Measurements from ENCODE around the gene VSTM2B.

VSTM2B gene

DNA sequence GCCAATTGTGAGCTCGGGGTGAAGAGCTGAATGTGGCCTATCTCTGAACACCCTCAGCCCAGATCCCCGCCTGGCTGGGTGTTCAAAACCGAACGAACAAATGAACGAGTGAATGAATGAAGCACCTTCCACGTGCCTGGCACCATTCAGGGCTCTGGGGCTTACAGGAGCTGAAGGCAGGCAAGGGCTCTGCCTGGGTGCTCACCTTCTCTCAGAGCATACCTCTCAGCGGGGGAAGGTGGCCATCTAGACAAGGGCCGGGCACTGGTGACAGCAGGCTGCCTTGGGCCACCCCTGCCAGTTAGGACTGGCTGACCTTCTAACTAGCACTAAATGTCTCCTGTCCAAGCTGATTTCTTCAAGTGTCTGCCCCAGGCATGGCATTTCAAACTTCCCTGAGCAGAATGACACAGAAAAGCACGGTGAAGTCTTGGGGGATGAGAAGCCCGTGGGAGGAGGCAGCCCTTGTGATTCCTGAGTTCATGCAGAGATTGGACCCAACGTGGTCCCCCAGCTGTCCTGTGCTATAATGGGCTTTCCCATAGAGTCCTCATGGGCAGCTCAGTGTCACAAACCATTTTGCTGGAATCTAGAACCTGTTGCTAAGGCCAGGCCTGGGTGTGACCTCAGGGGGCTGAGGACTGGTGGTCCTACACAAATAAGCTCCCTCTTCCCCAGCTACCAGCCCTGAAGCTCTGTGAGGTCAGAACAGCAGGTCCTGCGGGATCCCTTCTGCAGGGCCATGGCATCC lies 27.9 kb upstream of the VSTM2B start:
- DNase-seq, result no peak

DNA sequence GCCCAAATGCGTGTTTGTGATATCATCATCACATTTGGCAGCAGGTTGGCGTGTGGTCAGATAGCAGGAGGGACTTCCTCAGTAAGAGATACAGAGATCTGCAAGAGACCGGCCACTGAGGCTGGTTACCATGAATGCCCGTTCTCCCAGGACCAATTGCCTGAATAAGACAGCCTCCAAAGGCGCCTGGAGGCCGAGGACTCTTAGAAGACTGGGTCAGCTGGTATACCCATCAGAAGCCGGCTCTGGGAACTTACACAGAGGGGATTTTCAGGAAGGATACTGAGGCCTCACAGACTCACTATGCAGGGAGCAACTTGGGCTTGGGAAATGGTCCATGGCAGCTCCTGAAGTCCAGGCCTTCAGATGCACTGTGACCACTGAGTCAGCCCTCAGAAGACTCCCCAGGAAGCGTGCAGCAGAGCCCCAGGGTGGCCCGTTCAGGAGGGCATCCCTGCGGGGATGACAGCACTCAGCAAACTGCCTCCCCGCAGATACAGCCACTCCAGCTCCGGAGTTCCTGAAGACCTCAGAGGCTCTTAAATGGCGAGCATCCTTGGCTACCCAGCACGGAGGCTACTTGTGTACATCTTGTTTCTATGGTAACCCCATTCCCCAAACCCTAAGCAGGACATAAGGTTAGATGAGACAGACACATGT lies 26.4 kb upstream of the VSTM2B start:
- DNase-seq, result no peak

DNA sequence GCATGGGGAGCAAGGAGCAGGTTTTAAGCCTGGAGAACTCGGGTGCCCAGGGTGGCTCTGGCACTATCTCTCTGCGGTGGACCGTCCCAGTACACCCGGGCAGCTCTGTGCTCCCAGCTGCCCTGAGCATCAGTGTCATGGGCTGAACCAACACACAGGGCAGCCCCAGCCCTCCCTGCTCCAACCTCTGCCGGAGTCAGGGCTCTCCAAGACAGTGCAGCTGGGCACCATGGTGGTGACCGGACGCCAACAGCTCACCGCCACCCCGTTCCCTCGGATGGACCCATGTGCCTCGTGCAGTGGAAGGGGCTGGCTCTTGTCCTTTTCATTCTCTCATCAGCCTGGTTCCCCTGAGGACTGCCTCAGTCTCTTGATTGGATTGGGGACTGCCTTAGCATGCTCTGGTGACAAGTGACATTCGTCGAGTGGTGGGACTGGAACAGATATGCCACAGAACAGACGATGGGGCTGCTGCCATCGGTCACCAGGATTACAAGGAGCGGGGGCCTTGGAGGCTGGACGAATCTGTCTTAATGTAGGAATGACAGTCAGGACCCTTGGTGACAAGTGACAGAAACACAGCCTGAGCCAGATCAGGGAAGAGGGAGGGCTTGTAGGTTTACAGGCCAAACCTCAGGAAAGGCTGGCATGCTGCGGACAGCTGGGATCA lies 25.7 kb upstream of the VSTM2B start:
- DNase-seq, result no peak

- no peak for DNase-seq
Observed at GRCh38 chr19:29501816-29502580, 23.8 kb upstream of the VSTM2B start.

DNA sequence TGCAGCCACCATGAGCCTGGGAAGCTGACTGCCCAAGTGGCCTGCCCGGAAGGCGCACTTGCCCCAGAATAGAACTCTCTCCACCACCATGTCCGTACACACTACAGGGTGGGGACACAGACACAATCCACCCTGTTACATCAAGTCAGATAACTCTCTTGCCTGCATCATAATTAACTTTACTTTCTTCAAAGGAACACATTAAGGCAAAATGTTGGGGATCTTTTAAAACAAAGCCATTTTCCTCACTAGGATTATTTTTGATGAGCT lies 23.3 kb upstream of the VSTM2B start:
- DNase-seq, result no peak

DNA sequence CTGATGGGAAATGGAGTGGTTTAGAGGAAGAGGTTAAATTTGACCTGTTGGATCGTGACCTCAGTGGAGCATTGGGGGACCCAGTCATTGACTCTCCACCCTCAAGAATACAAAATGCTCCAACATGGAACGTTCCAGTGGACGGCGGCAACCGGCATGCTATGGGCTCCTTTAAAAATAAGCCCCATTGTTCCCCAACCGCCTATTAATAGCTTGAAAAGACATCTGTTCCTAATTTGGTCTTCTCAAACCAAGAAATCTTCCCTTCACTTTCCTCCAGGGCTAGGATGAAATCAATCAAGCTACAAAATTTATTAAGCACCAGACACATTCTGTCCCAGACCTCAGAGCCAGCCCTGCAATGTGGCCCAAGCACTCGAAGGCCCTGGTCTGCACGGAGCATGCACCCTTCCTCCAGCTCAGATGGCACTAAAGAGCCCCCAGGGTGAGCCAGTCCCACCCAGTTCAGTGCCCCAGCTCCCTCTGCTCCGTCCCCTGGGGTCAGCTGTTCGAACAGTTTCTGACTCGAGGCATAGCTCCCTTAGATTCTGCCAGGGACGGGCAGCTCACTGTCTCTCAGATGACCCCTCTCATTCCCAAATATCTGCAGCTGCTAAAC lies 22.5 kb upstream of the VSTM2B start:
- DNase-seq, result no peak

GRCh38 chr19:29503785-29504184 lies 22.0 kb upstream of the VSTM2B start:
- no peak for DNase-seq

DNA sequence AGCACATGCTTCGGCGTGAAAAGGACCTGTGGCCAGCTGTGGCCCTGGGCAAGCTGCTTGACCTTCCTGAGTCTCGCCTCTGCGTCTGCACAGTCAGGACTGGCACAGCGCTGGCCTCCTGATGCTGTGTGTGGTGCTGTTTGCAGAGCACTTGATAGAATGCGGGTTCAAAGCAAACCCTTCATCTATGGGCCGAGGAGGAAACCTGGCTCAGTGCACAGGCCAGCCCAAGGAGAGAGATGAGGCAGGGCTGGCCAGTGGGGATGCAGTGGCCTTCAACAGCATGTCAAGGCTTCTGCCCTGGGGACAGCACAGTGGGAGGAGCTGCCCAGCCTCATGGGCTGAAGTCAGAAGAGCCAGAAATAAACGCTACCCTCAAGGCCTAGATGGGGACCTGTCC lies 21.3 kb upstream of the VSTM2B start:
- DNase-seq, result no peak

DNA sequence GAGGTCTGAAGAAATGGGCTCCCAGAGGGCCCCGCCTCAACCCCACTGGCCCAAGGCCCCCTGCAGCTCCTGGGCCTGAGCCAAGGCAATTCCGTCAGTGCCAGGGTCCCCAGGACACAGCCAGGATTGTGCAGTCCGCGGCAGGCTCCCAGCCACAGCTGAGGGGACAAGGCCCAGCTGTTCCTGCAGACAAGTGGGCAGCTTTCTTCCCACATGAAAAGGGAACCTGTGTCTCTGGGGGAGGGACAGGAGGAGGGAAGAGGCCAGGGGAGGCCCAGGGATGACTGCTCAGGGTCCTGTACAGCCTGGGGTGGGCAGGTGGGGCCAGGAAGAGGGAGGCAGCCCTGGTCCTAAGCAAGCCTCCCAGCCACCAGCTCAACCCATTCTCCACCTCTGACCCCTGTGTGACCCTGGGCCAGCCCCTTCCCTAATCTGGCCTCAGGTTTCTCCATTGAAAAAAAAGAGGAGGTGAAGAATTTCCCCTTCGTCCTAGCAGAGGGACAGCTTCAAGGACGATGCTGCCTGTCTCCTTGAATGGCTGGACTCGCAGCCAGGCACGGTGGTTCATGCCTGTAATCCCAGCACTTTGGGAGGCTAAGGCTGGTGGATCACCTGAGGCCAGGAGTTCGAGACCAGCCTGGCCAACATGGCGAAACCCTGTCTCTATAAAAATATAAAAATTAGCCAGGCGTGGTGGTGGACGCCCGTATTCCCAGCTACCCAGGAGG lies 20.5 kb upstream of the VSTM2B start:
- no peak for DNase-seq

DNA sequence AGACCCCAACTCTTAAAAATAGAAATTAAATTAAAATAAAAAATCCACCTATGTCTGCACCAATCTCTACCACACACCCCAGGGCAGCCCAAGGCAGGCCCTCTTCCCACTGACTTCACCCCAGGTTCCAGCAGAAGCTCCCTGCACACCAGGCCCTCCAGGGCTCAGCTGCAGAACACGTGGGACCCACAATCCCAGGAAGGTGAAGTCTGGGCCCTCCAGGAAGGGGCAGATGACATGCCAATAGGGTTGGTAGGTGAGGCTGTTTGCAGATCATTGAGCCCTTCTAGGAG lies 19.2 kb upstream of the VSTM2B start:
- DNase-seq, result no peak

DNA sequence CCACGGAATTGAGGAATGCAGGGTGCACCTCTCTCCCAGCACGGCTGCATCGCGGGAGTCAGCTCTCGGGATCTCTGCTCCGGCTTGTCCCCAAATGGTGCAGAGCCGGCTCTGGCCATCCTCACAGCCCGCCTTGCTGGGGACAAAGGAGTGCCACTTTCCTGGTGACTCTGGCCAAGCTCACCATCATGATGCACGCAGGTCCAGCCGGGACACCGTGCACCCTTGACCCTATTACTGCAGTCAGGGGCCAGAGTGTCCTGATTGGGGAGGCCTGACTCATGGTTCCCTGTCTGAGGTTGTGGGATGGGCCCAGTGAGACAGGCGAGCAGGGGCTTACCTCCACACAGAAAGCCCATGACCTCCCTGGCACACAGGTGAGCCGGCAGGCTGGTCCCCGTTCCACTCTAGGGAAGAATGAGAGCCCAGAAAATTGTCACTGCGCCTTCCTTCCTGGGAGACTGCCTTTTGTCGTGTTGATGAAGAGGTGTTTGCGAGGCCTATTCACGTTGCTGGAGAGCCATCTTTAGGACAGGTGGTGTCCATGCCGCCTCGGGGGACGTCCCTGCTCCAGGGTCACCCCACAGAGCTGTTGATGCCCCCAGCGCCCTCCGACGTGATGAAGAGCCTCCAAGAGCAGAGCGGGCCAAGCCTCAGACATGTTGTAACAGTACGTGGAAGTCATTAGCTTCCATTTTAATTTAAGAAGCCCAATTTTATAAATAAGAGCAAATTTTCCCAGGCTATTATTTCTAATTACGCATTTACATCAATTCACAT lies 18.5 kb upstream of the VSTM2B start:
- no peak for DNase-seq

DNA sequence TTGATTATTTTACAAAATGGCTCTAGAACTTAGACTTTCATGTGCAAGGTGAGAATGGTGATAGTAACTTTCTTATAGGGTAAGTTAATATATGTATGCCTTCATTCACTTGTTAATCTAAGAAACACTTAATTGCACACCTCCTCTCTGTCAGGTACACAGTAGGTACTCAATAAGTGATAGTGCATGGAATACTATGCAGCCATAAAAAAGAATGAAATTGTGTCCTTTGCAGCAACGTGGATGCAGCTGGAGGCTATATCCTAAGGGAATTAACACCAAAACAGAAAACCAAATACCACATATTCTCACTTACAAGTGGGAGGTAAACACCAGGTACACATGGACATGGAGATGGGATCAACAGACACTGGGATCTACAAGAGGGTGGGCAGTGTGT lies 17.6 kb upstream of the VSTM2B start:
- no peak for DNase-seq

DNA sequence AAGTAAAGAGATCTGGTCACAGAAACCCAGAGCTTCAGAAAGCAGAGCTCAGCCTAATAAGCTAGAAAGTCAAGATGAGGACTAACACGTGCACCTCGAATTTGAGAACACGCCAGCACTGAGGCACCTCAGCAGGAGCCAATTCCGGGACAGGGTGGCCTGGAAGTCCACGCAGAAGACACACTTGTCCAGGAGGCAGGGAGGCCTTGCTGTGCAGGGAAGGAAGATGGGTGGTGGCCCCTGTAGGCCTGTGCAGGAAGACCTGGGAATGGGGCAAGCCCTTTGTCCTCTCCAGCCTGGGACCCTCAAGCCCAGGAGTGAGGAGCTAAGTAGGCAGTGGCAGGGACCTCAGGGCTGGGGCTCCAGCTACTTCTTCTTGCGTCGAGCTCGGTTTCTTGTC lies 16.3 kb upstream of the VSTM2B start:
- DNase-seq, result no peak

DNA sequence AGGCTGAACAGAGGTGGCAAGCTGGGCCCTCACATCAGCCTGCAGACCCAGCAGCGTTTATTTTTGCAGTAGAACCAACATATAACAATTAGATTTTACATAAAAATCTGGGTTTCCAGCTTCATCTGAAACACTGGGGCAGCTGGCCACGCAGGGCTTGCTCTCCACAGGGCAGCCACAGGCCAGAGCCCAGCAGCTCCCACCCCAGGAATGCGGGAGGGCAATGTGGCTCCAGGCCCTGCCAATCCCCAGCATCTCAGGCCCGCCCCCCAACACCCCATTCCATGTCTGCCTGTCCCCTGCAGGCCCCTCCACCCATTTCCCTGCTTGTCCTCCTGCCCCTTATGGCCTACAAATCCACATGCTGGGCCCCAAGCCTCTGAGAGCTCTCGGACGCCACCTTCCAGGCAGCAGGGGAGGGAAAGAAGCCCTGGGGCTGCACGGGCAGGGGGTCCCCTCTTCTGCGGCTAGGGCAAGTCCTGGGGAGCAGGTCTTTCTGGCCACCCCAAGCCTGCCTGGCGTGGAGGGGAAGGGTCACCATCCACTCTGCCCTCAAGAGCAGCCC lies 15.0 kb upstream of the VSTM2B start:
- DNase-seq, result no peak

DNA sequence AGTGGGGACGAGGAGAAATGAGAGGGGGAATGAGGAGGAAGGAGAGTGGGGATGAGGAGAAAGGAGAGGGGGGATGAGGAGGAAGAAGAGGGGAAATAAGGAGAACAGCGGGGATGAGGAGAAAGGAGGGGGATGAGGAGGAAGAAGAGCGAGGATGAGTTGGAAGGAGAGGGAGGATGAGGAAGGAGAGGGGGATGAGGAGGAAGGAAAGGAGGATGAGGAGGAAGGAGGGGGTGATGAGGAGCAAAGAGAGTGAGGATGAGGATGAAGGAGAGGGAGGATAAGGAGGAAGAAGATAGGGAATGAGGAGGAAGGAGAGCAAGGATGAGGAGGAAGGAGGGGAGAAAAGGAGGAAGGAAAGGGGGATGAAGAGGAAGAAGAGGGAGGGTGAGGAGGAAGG lies 14.0 kb upstream of the VSTM2B start:
- DNase-seq, result no peak

GRCh38 chr19:29512748-29513147 lies 13.0 kb upstream of the VSTM2B start:
- no peak for DNase-seq

- DNase-seq, result no peak
Observed at GRCh38 chr19:29514525-29515232, 11.1 kb upstream of the VSTM2B start.

DNA sequence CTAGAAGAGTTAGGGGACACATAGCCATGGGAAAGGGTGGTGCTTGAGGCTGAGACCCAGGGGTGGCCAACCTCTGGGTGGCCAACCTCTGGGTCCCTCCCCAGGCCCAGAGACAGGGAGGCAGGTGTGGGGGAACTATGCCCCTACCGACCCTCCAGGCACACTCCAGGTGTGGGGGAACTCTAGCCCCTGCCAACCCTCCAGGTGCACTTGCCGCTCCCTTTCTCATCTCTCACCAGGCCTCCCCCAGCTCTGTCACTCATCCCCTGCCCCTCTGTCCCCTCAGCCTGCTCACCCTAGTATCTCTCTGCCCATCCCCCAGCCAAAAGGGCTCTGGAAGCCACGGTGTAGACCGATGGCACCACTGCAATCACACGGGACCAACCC lies 10.6 kb upstream of the VSTM2B start:
- DNase-seq, result no peak

DNA sequence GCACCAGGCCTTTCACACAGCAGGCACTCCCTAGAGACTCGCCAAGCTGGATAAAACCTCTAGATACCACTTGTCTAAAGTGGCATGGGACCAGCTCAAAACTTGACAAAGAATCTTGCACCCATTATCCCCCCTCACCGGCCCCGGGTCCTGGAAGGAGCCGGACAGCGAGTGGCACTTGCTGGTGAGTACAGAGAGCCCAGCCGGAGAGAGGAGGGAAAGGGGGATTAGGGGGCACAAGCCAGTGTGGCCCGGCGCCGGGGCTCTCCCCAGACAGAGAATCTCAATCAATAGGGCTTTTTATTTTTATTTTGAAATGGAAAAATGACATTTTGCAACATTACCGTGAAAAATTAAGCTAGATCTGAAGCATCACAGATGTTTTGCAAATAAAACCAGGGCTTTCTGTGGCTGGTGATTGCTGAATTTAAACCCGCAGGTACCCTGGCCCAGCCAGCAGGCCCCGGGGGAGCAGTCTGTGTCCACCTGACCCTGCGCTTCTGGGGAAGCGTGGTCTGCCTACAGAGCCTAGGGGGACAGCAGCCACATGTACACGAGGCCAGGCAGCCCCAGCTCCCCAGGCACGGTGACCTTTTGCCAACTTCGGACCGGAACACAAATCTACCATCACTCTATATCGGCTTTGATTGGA lies 10.0 kb upstream of the VSTM2B start:
- DNase-seq, result no peak

DNA sequence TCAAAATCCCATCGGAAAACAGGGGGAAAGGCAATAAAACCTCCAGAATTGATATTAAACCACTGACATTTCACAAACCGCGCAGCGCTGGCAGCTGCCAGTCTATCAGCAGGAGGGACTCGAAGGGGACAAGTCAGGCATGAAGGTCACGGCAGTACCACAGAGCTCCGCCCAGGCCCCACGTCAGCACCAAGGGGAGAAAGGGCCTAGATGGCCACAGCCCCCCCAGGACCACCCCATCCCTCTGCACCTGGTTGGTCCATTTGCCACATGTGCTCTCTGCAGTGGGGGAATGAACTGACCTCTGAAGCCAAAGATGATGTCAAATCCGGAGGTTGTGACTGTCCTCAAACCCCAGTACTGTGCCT lies 9.5 kb upstream of the VSTM2B start:
- DNase-seq, result no peak
